ACHN (cell line): ENCODE data around the gene POMP.
A peak's percentile ranks its signal among the peaks of the same experiment; 100 is the strongest.

ENCODE experiments used
- DNase-seq: peaks from one replicate; pipeline ENCODE4 v3.0.0-alpha.2; 2015
- in situ Hi-C: cut with HindIII; loops from 2 replicates; pipeline ENCODE4 v1.10.0; 2017; ENCODE audit warnings: low sequenced_read_pairs, low pct_ligation_motif_present, low pct_unique_long_range_greater_than_20kb

The POMP gene, protein sequence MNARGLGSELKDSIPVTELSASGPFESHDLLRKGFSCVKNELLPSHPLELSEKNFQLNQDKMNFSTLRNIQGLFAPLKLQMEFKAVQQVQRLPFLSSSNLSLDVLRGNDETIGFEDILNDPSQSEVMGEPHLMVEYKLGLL

DNA sequence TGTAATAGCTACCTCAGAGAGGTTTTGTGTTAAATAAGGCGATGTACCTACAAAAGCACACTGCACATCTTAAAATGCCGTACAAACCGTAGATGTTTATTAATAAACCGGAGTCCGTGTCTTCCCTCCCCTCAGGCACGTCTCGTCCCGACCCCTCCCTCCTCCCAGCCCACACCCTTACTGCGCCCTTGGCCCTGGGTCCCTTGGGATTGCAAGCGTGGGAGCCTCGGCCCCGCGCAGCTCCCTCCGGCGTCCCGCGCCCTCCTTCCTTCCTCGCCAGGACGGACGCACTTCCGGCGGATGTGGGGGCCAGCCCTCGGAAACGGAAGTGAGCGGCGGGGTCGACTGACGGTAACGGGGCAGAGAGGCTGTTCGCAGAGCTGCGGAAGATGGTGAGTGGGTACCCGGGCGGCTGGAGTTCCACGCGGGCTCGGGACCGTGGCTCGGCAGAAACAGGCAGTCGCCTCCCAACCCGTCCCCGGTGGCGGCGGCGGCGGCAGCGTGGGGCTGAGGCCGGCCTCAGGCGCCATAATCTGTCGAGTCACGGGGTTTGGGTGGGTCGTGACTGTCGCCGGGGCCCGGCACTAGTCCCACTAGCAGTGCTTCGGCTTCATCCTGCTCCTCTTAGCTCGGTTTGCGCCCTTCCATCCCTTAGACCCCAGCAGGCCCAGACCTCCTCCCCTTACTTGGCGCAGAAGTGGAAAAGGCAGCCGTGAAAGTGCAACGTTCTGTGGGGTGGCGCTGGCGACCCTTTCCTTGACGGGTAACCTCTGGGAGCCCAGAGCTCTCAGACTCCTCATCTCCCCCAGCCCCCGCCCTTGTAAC, at the start of gene POMP:
Gene POMP, plus strand, starts transcription at position 335 of the 825 bp plus-strand sequence. Its CDS starts 55 bp downstream, at position 390.
- in situ Hi-C loops = no loop called here
- DNase-seq = peak; percentile 89

DNA sequence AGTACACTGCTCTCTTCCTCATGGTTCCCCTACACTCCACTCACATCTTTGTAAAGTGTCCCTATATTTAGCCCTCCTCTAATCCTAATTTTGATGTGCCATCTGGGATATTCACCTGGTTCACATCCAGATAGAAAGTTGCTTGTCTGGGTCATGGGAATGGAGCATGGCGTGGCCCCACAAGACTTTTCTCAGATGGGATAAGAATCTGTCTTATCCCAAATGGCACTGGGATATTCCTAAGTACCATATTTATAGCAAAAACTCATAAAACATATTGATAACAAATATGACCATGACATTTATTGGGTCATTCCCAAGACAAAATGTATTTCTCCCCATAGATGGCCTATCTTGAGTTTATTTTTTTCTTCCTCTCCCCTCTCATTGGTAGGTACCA, 49.5 kb upstream of the POMP start:
- in situ Hi-C loops = no loop called here

DNA sequence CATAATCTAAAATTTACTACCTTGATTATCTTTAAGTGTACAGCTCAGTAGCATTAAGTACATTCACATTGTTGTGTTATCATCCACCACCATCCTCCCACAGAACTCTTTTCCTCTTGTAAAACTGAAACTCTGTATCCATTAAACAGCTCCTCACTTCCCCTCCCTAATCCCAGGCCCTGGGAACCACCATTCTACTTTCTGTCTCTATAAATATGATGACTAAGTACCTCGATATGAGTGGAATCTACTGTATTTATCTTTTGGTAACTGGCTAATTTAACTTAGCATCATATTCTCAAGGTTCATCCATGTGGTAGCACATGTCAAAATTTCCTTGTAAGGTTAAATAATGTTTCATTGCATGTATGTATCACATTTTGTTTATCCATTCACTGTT, 49.0 kb upstream of the POMP start:
- in situ Hi-C loops = no loop called here
- peak; percentile 59 for DNase-seq

More for the DNA sequence above, 49.5 kb upstream of the POMP start:
- no peak for DNase-seq

DNA sequence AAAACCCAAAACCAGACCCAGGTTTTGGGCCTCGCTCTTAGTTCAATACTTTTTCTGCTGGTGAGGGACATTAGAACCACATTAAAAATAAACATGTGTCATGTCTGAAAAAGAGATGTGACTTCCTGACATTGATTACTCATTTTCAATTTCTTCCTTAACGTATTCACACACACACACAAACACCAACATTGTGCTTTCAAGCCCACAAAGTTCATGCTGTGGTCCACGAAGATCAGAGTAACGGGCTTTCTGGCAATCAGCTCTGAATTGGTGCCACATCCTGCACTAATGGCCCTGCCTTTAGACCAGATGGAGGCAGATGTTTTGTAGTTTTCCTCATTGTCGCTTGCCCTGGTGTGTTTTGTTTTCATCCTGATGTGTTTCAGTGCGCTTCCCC, 47.9 kb upstream of the POMP start:
- in situ Hi-C loops = no loop called here
- no peak for DNase-seq

DNA sequence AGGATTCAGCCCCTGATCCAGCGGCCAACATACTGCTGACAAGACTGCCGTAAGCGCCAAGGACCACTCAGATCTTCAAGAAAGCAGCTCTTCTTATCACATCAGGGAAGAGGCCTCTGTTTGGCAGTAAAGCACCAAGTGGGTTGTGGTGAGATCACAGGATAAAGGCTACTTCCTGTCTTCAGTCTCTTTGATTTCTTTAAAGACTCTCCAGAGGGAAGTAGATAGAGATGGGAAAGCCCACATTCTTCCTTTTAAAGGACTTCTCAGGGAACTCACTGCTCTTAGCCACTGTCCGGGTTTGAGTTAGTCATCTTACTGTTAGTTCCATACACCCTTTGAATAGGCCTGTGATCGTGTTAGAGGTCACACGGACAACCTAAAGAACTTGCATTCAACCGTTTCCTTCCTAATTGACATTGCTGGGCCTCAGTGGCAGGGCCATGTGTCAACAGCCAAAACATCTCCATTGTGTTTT, 47.2 kb upstream of the POMP start:
- in situ Hi-C loops = no loop called here
- no peak for DNase-seq

DNA sequence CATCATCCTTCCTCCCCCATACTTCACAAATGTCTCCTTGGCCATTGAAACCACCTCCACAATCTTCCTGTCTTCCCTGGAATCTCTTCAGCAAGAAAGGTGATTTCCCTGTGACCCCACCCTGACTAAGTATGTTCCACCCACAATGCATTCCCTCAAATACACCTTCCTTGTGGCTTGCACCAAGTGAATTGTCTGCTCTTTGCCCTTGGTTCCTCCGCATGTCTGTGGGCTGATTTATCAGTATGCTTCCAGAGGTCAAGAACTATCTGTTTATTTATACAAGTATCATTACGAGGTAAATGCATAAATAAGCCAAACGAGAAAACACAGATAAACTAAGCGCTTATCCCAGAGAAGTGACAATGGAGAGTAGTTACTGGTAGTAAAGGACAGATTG, 45.4 kb upstream of the POMP start:
- in situ Hi-C loops = no loop called here
- DNase-seq = no peak

DNA sequence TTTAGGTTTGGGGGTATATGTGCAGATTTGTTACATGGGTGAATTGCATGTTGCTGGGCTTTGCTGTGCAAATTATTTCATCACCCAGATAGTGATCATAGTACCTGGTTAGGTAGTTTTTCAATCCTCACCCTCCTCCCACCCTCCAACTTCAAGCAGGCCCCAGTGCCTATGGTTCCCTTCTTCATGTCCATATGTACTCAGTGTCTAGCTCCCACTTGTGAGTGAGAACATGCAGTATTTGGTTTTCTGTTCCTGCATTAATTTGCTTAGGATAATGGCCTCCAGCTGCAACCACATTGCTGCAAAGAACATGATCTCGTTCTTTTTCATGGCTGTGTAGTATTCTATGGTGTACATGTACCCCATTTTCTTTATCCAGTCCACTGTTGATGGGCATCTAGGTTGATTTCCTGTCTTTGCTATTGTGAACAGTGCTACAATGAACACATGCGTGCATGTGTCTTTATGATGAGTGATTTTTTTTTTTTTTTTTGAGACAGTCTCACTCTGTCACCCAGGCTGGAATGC, 42.9 kb upstream of the POMP start:
- no peak for DNase-seq
- in situ Hi-C loops = no loop called here

DNA sequence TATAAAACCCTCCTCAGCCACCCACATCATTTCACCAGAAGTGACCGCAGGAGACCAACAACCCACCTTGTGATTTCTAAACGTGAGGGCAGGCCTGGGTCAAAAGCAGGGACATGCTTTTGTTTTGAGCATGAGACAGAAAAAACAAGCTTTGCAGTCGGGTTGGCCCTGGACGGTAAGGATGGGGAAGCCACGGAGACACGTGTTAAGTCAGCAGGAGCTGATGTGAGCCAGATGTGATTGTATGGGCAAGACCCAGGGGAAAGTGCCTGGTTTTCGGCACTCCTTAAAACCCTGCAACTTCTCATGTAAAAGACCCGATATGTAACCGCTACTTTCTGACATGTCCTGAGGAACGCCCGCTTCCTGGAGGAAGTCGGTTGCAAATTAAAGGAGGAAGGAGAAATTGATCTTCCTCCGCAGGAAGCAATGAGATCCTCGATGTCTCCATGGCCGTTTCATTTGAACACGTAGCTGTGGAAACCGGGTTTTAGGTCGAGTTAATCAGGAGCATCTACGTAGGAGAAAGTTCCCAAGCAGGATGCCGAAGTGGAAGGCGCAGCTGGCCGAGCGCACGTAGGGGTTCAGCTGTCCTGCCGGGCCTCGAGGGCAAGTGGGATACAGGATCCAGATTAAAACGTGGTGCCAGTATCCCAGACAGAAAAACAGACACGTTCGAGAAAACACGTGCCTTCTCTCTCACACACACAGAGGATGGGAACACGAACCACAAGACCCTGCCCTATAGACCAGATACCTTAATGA, 40.5 kb upstream of the POMP start:
- DNase-seq = no peak
- in situ Hi-C loops = no loop called here

DNA sequence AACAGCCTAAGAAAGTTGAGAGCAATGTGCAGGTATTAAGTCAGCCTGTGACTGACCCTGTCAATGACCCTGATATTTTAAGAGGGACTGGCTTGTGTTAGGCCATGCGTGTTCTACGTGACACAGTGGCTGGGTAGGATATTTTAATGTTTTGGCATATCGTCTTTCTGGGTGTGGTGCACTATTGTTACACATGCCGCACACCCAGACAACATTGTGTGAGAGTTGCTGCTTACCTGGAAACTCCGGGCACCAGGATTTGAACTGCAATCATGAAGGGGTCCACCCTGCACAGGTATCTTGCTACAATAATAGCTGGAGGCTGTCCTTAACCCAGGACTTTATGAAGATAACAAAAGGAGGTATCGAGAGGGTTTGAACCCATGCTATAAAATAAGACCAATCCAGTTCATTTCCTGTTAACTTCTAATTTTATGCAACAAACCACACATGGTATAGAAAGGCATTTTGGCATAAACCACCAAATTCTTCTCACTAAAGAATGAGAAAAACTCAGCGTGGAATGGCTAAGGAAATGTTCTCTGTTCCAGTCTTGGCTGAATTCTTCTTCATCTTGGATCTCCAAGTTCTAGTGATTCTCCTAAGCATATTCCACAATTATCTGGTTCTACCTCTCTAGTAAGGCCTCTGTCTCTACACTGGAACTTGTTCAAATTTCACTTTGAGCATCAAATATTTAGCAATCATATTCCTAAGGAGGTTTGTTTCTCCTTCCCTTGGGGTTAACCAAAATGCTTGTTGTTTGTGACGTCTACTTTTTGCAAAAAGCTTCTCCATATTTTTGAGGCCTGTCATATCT, 38.7 kb upstream of the POMP start:
- no peak for DNase-seq
- in situ Hi-C loops = no loop called here

DNA sequence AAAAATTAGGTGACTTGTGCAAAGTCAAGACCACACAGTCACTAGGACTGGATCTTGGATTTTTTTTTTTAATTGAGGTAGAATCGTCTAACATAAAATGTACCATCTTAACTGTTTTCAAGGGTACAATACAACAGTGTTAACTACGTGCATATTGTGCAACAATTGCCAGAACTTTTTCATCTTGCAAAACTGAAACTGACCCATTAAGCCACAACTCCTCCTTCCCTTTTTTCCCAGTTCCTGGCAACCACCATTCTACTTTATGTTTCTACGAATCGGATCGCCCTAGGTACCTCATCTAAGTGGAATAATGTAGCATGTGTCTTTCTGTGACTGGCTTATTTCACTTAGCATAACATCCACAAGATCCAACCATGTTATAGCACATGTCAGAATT, 37.5 kb upstream of the POMP start:
- in situ Hi-C loops = no loop called here
- DNase-seq = no peak

DNA sequence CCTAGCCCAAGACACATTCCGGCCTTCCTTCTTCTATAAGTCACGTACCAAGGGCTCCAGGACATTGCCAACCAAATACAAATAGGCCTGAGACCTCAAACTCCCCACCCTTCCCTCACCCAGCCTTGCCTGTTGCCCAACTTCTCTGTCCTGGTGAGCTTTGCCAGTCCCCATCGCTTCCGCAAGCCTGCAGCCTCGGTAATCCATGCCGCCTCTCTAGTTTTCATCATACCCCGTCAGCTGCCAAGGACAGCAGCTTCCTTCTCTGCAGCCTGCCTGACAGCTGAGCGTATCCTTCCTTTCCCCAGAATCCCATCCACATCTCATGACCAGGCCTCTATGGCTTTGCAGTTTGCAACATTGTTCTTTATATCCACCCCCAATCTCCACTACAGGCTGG, 36.6 kb upstream of the POMP start:
- DNase-seq = no peak
- in situ Hi-C loops = no loop called here

DNA sequence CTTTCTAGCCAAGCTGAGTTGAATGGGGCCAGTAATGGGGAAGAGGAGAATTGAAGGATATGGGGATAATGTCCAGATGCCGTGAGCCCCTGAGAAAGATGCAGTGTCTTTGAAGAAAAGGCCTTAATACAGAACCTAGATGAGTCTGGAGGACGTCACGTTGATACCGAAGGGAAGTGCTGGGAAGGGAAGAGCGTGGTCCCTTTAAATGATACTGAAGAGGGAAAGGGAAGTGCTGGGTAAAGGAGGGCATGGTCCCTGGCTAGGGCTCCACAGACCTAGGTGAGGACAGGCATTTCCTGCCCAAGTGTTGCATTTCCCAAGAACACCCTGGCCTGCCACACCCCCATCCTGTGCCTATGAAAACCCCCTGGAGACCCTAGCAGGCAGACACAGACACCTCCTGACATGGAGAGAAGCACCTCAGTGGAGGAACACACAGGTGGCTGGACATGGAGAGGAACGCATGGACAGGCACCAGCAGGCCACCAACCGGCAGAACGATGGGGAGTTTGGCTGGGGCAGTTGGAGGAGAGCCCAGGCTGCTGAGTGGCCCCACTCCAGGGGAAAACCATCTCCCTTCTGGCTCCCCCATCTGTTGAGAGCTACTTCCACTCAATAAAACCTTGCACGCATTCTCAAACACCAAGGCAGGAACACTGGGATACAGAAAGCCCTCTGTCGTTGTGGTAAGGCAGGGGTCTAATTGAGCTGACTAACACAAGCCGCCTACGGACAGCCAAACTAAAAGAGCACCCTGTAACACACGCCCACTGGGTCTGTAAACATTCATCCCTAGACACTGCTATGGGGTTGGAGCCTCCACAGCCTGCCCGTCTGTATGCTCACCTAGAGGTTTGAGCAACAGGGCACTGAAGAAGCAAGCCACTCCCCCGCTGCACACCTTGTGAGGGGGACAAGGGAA, 34.9 kb upstream of the POMP start:
- DNase-seq = no peak
- in situ Hi-C loops = no loop called here

DNA sequence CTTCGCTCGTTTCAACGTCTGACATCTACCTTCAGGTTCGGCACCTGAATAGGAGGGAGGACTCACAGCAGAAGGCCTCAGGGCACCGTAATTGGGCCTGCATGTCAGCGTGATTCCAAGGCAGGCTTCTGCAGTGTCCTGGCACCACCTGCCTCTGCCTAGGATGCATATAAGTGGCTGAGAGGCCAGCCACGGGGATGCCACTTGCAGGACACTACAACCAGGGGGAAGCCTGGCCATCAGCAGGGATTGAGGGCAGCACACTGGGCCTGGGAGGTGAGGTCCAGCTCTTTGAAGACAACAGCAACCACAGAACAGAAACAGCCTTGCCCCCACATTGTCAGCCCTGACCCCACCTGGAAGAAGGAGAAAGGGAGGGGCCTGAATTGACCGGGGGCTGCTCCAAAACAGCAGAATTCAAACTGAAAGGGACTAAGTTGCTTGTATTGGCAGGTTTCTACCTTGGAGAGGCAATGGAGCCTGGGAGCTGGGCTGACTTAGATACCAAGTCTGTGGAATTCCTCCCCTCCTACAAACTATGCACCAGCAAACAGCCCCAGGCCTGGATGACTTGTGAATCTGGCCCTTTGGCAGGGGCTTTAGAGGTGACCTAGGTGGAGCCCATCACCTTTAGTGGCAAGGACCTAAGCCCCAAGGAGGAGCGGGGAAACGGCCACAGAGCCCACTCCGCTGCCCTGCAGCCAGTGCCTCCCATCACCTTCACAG, 34.1 kb upstream of the POMP start:
- in situ Hi-C loops = no loop called here
- no peak for DNase-seq

DNA sequence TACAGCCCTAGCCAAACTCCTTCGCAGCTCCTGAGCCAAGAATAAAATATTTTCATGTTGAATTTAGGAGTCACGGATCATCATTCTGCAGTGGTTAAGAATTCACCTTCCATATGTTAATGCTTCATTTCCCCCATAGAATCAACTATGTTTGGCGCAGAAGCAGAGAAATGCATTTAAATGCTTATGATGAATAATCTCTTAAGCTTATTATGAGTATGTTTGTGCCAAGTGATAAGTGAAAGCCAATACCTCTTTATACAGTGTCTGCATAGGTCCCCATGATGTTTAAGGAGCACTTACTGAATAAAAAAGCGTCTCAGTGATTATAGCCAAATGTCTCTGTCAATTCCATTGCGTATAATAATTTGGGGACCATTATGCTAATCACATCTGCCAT, 32.7 kb upstream of the POMP start:
- in situ Hi-C loops = no loop called here
- no peak for DNase-seq

DNA sequence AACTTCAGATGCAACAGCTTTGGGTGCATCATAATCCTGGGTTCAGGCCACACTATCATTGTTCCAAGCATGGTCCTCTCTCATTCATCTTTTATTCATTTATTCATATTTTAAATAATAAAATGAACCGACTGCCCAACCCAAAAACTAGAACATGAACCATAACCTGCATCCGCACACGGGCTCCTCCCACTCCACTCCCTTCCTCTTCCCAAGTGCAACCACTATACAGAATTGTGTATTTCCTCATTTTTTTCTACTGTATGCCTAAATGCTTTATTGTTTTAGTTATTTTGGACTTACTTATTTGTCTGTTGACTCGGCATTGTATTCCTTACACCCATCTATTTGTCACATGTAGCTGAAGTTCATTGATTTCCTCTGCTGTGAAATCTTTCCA, 30.7 kb upstream of the POMP start:
- DNase-seq = no peak
- in situ Hi-C loops = no loop called here

DNA sequence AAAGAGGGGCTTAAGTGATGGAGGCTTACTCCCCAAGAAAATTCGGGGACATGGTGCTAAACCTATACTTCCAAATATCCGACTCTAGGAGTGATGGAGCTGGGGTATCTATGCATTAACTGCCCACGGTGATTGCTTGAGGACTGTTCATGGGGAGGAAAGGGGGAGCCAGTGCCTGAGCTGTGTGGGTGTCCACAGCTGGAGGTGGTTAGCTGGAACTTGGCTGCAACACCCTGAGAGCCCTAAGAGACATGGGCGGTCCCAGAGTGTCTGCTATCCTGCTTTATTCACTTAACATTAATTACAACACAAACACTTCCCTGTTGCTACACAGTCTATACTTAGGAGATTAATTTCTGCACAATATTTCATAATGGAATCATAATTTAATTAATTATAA, 28.1 kb upstream of the POMP start:
- in situ Hi-C loops = no loop called here
- DNase-seq = no peak

DNA sequence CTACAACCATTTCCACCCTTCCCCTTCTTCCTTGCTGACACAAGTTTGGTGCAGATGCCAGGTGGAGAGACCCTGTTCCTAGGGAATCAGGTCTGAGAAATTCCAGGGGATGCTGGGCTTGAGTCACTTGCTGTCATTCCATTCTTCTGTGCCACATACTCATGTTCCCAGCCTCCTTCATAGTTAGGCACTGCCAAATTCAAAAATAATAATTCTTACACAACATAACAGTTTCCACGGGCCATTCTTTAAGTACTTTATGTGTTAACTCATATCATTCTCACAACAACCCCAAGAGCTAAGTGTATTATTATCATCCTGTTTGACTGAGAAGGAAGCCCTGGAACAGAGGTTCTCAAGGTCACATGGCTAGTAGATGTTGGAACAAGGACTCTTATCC, 27.1 kb upstream of the POMP start:
- no peak for DNase-seq
- in situ Hi-C loops = no loop called here
